IPS-15b (cell line): Measurements from ENCODE around the gene PASD1.
"Not testable (repeated sequence)": the region's sequence is repeated elsewhere in the genome, so short reads cannot be mapped to it uniquely, and the experiment has no call there.

Experiments
- H3K27me3 ChIP-seq: one replicate; pipeline ENCODE4 v1.6.1; 2013; ENCODE audit warnings: low read length; ENCODE audit not compliant: control insufficient read depth, insufficient read depth
- H3K36me3 ChIP-seq: one replicate; pipeline ENCODE4 v1.6.1; 2013; ENCODE audit warnings: low read length; ENCODE audit not compliant: control insufficient read depth, insufficient read depth
- H3K4me1 ChIP-seq: one replicate; pipeline ENCODE4 v1.6.1; 2013; ENCODE audit warnings: mild to moderate bottlenecking, low read length; ENCODE audit not compliant: control insufficient read depth, insufficient read depth
- H3K4me3 ChIP-seq: one replicate; pipeline ENCODE4 v1.5.1; 2013; ENCODE audit warnings: low read depth, low read length
- H3K9ac ChIP-seq: one replicate; pipeline ENCODE4 v1.6.1; 2013; ENCODE audit warnings: low read depth, mild to moderate bottlenecking, low read length
- H3K9me3 ChIP-seq: one replicate; pipeline ENCODE4 v1.6.1; 2013; ENCODE audit warnings: mild to moderate bottlenecking, low read length; ENCODE audit not compliant: control insufficient read depth, insufficient read depth

The PASD1 gene, protein sequence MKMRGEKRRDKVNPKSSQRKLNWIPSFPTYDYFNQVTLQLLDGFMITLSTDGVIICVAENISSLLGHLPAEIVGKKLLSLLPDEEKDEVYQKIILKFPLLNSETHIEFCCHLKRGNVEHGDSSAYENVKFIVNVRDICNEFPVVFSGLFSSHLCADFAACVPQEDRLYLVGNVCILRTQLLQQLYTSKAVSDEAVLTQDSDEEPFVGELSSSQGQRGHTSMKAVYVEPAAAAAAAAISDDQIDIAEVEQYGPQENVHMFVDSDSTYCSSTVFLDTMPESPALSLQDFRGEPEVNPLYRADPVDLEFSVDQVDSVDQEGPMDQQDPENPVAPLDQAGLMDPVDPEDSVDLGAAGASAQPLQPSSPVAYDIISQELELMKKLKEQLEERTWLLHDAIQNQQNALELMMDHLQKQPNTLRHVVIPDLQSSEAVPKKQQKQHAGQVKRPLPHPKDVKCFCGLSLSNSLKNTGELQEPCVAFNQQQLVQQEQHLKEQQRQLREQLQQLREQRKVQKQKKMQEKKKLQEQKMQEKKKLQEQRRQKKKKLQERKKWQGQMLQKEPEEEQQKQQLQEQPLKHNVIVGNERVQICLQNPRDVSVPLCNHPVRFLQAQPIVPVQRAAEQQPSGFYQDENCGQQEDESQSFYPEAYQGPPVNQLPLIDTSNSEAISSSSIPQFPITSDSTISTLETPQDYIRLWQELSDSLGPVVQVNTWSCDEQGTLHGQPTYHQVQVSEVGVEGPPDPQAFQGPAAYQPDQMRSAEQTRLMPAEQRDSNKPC

DNA sequence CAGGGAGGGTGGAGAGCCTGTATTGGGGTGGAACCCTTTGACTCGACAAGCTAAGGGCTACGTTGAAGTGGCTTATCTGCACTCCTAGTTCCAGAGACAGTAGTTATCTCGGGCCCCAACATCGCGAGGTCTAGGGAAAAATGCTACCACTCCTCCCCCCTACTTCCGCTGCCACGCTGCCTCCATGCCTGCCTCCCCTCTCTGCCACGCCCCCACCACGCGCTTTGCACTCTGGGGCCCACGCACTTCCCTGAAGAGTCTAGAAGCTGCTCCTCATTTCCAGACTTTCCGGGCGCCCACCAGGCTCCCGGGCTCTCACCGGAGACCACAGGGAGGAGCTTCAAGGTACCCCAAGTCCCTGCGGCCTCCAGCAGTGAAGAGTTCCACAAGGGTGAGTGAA, at the start of gene PASD1:
TSS of gene PASD1 (plus strand) at position 227 of the 400 bp plus-strand sequence. CDS start 37,879 bp downstream, outside the sequence.
- no peak within 1 kb of the TSS for H3K4me3 ChIP-seq
- no peaks in the 10 kb centered on the region for H3K36me3 ChIP-seq
- H3K27me3 ChIP-seq = no peaks in the 10 kb centered on the region
- H3K9me3 ChIP-seq = no peaks in the 10 kb centered on the region
- H3K4me1 ChIP-seq = no peaks in the 10 kb centered on the region
- H3K9ac ChIP-seq = no peak within 1 kb of the TSS

DNA sequence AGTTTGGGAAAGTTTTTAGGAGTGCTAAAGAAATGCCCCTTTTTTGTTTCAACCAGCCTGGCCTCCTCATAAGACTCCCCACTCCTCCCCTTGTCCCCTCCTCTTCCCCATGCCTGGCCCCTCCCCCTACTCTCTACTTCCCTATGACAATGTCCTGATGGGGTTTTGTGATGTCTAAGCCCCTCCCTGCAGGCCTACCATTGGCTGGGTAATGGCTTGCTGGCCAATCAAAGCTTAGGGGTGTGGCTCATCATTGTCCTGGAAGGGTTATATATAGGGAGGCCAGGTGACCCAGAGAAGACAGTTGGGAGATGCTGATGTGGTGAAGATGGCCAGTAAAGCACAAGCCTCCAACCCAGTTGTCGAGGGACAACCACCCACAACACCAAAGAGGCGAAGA, 48.2 kb upstream of the PASD1 start:
- no peaks in the 10 kb centered on the region for H3K36me3 ChIP-seq
- no peaks in the 10 kb centered on the region for H3K9me3 ChIP-seq
- H3K9ac ChIP-seq = no peak overlapping the region
- H3K4me3 ChIP-seq = no peak overlapping the region
- no peaks in the 10 kb centered on the region for H3K27me3 ChIP-seq
- peaks cover 3% of the 10 kb centered on the region for H3K4me1 ChIP-seq

DNA sequence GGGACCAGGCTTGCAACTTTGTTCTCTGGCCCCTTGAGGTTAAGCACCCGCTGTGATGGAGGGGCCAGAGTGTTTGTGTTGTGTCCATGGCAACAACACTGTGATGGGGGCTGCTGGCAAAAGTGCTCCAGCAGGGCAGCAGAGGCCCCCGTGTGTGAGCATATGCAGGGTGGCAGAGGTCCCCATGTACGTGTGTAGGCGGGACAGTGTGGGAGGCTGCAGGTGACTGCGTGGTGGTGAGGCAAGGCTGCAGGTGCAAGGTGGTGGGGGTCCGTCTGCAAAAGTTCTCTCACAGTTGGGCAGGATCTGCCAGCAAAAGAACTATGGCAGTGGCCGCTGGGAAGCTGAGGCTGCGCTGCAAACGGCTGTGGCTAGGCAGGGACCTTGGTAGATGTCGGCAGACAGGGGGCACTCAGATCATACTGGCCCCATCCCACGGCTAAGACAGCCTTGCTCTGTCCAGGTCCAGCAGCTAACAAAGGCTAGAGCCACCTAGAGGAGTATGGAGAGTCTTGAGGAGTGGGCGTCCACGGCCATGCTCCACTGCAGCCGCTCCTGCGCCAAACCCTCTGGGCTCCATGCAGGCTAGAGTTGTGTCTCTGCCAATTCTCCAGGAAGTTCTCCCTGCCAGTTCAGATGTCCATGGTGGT, 46.8 kb upstream of the PASD1 start:
- H3K4me3 ChIP-seq = no peak overlapping the region
- H3K9ac ChIP-seq = no peak overlapping the region
- H3K4me1 ChIP-seq = peaks cover 3% of the 10 kb centered on the region
- H3K9me3 ChIP-seq = no peaks in the 10 kb centered on the region
- no peaks in the 10 kb centered on the region for H3K27me3 ChIP-seq
- H3K36me3 ChIP-seq = no peaks in the 10 kb centered on the region

DNA sequence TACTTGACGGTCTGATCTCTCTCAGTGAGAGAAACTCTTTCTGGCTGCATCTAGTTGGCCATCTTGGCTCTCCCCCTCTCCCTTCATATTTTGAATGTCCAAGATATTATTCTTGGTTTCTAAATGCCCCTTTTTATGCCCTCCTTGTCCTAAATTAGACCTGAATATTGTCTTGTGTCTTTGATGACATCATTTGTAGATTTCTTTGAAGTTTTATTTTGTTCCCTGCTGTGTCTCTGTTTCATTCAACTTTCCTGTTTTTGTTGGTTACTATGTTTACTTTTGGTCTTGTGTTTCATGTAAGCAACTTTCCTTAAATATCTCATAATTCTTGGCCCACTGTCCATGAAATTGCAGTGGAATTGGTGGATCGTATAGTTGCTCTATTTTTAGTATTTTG, 46.1 kb upstream of the PASD1 start:
- no peak overlapping the region for H3K9ac ChIP-seq
- no peaks in the 10 kb centered on the region for H3K27me3 ChIP-seq
- H3K36me3 ChIP-seq = no peaks in the 10 kb centered on the region
- H3K4me3 ChIP-seq = no peak overlapping the region
- no peaks in the 10 kb centered on the region for H3K9me3 ChIP-seq
- H3K4me1 ChIP-seq = no peaks in the 10 kb centered on the region

DNA sequence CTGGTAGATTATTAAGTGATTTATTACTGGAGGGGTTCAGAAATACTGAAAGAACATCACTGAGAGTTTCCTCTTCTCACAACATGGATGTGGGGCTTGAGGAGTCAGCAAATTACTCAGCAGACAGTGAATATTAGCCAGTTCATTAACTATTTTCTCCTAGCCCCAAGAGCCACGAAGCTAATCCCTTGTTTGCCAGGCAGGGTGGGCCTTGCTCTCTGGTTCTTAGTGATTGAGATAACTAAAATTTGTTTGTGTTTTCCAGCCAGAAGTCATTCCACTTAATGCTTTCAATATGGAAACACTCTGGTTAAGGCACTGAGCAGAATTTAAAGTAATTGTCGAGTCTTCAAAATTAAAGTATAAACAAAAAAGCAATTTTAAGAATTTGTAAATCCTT, 40.1 kb upstream of the PASD1 start:
- Histone ChIP-seq H3K9me3 (no peaks in the 10 kb centered on the region), H3K4me3 (no peak overlapping the region), H3K36me3 (no peaks in the 10 kb centered on the region), H3K9ac (no peak overlapping the region), H3K27me3 (no peaks in the 10 kb centered on the region), H3K4me1 (no peaks in the 10 kb centered on the region)

DNA sequence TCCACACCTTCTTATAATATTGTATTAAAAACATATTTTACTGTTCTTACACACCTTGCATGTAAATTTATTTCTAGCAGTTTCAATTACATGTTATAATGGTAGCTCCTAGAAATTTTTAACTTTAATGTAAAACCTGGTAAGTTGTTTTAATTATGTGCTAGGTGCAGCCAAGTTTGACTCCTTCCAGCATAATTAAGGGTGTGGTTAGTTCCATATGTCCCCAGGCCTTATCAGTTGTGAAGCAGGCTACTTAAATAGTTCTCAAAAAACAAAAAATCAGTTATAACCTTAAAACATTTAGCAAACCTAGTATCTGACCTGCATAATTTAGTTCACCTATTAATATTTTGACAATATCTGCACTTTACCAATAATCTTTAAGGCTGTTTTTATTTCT, 26.9 kb upstream of the PASD1 start:
- no peaks in the 10 kb centered on the region for H3K36me3 ChIP-seq
- no peaks in the 10 kb centered on the region for H3K9me3 ChIP-seq
- H3K4me1 ChIP-seq = no peaks in the 10 kb centered on the region
- no peaks in the 10 kb centered on the region for H3K27me3 ChIP-seq
- no peak overlapping the region for H3K4me3 ChIP-seq
- H3K9ac ChIP-seq = no peak overlapping the region

DNA sequence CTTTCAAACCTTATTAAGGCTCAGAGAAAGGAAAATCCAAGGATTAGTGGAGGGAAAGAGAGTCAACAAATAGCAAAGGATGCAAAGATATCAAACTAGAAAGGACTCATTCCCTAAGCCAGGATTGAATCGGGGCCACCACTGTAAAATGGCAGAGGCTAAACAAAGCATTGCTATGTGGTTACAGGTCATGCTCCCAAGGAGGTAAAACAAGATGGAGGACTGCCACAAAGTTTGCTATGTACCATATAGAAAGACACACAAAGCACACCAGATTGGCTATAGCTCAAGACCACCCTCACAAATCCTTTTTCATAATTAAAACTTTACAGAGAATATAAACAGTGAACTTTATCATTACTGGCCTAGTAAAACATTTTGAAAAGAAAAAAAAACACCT, 25.9 kb upstream of the PASD1 start:
- H3K36me3 ChIP-seq = no peaks in the 10 kb centered on the region
- no peaks in the 10 kb centered on the region for H3K4me1 ChIP-seq
- no peaks in the 10 kb centered on the region for H3K27me3 ChIP-seq
- no peaks in the 10 kb centered on the region for H3K9me3 ChIP-seq
- H3K9ac ChIP-seq = no peak overlapping the region
- no peak overlapping the region for H3K4me3 ChIP-seq

DNA sequence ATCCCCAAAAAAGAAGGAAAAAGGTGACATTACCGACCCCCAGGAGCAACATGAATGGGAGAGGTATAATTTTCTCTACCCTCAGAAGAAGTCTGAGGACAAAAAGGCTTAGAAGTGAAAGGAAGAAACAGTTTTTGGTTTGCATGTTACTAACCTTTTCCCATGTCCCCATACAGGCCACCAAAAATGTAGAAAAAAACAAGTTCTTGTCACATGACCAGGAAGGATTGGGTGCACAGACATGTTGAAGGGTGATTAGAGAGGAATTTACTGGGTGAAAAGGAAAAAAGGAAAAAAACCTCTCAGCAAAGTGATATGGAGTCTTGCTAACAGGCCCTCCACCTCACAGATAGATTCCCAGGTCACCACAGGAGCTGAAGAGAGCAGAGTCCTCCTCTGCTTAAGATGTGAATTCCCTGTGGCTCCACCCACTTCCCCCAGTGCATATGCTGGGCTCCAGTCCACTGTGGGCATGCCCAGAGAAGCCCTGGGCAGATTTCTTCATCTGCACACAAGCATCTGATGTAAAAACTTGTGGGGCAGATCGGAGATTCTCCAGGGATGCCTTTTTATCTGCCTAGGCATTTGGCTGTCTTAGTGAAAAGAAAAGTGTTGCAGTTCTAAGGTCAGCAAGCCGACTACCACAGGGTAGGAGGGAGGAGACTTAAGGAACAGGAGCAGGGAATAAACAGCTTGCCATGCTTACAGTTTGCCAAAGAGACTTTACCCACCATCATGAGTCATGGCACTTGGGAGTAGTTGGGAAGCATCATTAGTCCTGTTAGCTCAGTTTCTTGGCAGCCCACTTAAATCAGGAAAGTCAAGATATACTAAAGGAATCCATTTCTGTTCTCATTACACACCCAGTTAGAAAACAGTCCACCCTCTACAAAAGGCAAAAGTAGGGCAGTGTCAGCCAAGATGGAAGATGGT, 25.0 kb upstream of the PASD1 start:
- no peaks in the 10 kb centered on the region for H3K4me1 ChIP-seq
- no peaks in the 10 kb centered on the region for H3K9me3 ChIP-seq
- H3K4me3 ChIP-seq = no peak overlapping the region
- no peak overlapping the region for H3K9ac ChIP-seq
- H3K36me3 ChIP-seq = no peaks in the 10 kb centered on the region
- H3K27me3 ChIP-seq = no peaks in the 10 kb centered on the region

DNA sequence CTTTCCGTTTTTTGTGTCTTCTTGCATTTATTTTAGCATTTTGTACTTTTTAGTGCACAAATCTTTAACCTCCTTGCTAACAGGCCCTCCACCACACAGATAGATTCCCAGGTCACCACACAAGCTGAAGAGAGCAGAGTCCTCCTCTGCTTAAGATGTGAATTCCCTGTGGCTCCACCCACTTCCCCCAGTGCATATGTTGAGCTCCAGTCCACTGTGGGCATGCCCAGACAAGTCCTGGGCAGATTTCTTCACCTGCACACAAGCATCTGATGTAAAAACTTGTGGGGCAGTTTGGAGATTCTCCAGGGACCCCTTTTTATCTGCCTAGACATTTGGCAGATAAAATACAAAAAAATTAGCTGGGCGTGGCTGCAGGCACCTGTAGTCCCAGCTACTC, 19.8 kb upstream of the PASD1 start:
- no peaks in the 10 kb centered on the region for H3K9me3 ChIP-seq
- no peak overlapping the region for H3K4me3 ChIP-seq
- no peaks in the 10 kb centered on the region for H3K36me3 ChIP-seq
- H3K4me1 ChIP-seq = no peaks in the 10 kb centered on the region
- H3K27me3 ChIP-seq = no peaks in the 10 kb centered on the region
- no peak overlapping the region for H3K9ac ChIP-seq

DNA sequence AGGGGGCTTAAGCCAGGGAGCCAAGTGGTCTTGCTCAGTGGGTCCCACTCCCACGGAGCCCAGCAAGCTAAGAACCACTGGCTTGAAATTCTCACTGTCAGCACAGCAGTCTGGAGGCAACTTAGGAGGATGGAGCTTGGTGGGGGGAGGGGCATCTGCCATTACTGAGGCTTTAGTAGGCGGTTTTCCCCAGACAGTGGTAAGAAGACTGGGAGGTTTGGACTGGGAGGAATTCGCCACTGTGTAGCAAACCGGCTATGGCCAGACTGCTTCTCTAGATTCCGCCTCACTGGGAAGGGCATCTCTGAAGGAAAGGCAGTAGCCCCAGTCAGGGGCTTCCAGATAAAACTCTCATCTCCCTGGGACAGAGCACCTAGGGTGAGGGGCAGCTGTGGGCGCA, 17.2 kb upstream of the PASD1 start:
- H3K27me3 ChIP-seq, H3K36me3 ChIP-seq, H3K4me1 ChIP-seq, H3K9me3 ChIP-seq, H3K4me3 ChIP-seq, H3K9ac ChIP-seq: not testable (repeated sequence)

DNA sequence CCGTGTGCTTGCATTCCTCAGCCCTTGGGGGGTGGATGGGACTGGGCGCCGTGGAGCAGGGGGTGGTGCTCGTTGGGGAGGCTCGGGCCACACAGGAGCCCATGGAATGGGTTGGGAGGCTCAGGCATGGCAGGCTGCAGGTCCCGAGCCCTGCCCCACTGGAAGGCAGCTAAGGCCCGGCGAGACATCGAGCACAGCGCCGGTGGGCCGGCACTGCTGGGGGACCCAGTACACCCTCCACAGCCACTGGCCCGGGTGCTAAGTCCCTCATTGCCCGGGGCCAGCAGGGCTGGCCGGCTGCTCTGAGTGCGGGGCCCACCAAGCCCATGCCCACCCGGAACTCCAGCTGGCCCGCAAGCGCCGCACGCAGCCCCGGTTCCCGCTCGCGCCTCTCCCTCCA, 12.3 kb upstream of the PASD1 start:
- H3K4me3 ChIP-seq, H3K27me3 ChIP-seq, H3K36me3 ChIP-seq, H3K9me3 ChIP-seq, H3K9ac ChIP-seq, H3K4me1 ChIP-seq: not testable (repeated sequence)
